Esophagus muscularis mucosa (tissue), 3 donors: ENCODE data around the gene QKI.

ENCODE experiments used
- CTCF ChIP-seq, 3 experiments: fragments of 200-600 bp in 2 of 3; fragments of 450-650 bp in 1 of 3; sonication (generic) in 2 of 3; IDR thresholded peaks; one replicate each; pipeline ENCODE4 v1.5.1; 2017 to 2019; ENCODE audit warnings: antibody characterized with exemption in 3 of 3, mild to moderate bottlenecking in 2 of 3, moderate library complexity in 1 of 3
- POLR2A ChIP-seq: fragments of 450-650 bp; IDR thresholded peaks from one replicate; pipeline ENCODE4 v1.6.1; 2017; ENCODE audit warnings: antibody characterized with exemption, moderate library complexity, mild to moderate bottlenecking, low read depth
- POLR2AphosphoS5 ChIP-seq, 2 donors: sonication (generic); formaldehyde crosslinking; IDR thresholded peaks; one replicate each; pipeline ENCODE4 v1.6.1; 2017; ENCODE audit warnings: antibody characterized with exemption in 2 of 2

GRCh38 chr6:163469459-163469985, 55.0 kb downstream of the QKI start:
- TF ChIP-seq CTCF (IDR thresholded peaks at IDR 0.05) = no peak
- no peak for TF ChIP-seq POLR2AphosphoS5 (IDR thresholded peaks at IDR 0.05)
- TF ChIP-seq POLR2A = no peak
